Chondrocyte (in vitro differentiated cells): ENCODE measurements around the gene LMF2. TPM values are rescaled to one million over a fixed set of nuclear protein-coding genes. Genes with fewer than 3 reads are reported as not detected.

Experiments
- DNase-seq: peaks from one replicate; pipeline ENCODE4 v3.0.0; 2021; ENCODE audit warnings: mixed read lengths, low spot score
- H3K27ac Mint-ChIP-seq: one replicate; pipeline ENCODE4 v1.8.0; 2021; ENCODE audit warnings: mild to moderate bottlenecking, moderate library complexity, mixed read lengths; ENCODE audit not compliant: unreplicated experiment
- H3K27me3 Mint-ChIP-seq: 2 replicates; pipeline ENCODE4 v1.8.0; 2021; ENCODE audit warnings: low read depth, mixed read lengths
- H3K36me3 Mint-ChIP-seq: 2 replicates; pipeline ENCODE4 v1.8.0; 2021; ENCODE audit warnings: low read depth, mixed read lengths
- H3K4me1 Mint-ChIP-seq: 2 replicates; pipeline ENCODE4 v1.8.0; 2021; ENCODE audit warnings: low read depth, mild to moderate bottlenecking, mixed read lengths
- H3K4me3 Mint-ChIP-seq: one replicate; pipeline ENCODE4 v1.8.0; 2021; ENCODE audit warnings: mild to moderate bottlenecking, moderate library complexity, mixed read lengths; ENCODE audit not compliant: unreplicated experiment
- H3K9me3 Mint-ChIP-seq: 2 replicates; pipeline ENCODE4 v1.8.0; 2021; ENCODE audit warnings: low read depth, mixed read lengths
- CTCF ChIP-seq: fragments of 200-600 bp; sonication (generic); IDR thresholded peaks from 2 replicates; pipeline ENCODE4 v1.5.0; 2021; ENCODE audit warnings: antibody characterized with exemption, mild to moderate bottlenecking, moderate library complexity
- total RNA-seq: library from RNA; stranded (reverse); gene quantifications from 3 replicates; pipeline ENCODE4 v1.2.1, GENCODE V29; 2021

The LMF2 gene
- total RNA-seq, 1 donor from 2014 or later, result 120 TPM

- no peak overlapping the region for H3K27ac Mint-ChIP-seq
- no peak for DNase-seq
- H3K36me3 Mint-ChIP-seq, result peaks cover 26% of the 10 kb centered on the region
- no peak overlapping the region for H3K4me3 Mint-ChIP-seq
- H3K4me1 Mint-ChIP-seq, result no peaks in the 10 kb centered on the region
- TF ChIP-seq CTCF, result no peak
- H3K9me3 Mint-ChIP-seq, result no peaks in the 10 kb centered on the region
- H3K27me3 Mint-ChIP-seq, result no peaks in the 10 kb centered on the region
Observed at GRCh38 chr22:50454556-50455075, 52.9 kb downstream of the LMF2 start.

Other genes starting within 250 kb of the LMF2 start
- 34.6 to 46.6 TPM (median 44.7 TPM) in 3 replicates for gene MAPK12, start 246.0 kb downstream of the LMF2 start, total RNA-seq
- gene MAPK11, start 237.3 kb downstream of the LMF2 start, total RNA-seq, result 9.3 to 19.9 TPM (median 17.7 TPM) in 3 replicates
- 300 to 356 TPM (median 346 TPM) in 3 replicates for gene PLXNB2, start 200.1 kb downstream of the LMF2 start, total RNA-seq
- gene DENND6B, start 180.7 kb downstream of the LMF2 start, total RNA-seq, result 7.7 to 8.8 TPM (median 8.1 TPM) in 3 replicates
- 46.2 to 53.1 TPM (median 47.1 TPM) in 3 replicates for gene PPP6R2, start 164.4 kb downstream of the LMF2 start, total RNA-seq
- 103 to 110 TPM (median 104 TPM) in 3 replicates for gene SBF1, start 32.7 kb downstream of the LMF2 start, total RNA-seq
- 1.5 to 46.5 TPM (median 46.5 TPM) in 3 replicates for gene ADM2, start 26.2 kb downstream of the LMF2 start, total RNA-seq
- gene MIOX, start 20.8 kb downstream of the LMF2 start, total RNA-seq, result 0.99 to 1.6 TPM in 2 of 3 replicates, not detected in the other
- gene NCAPH2, start 522 bp upstream of the LMF2 start, total RNA-seq, result 37.4 to 51.2 TPM (median 38.9 TPM) in 3 replicates
- gene SCO2, start 17.9 kb upstream of the LMF2 start, total RNA-seq, result 4.4 to 5.4 TPM in 2 of 3 replicates, not detected in the other
- gene TYMP, start 22.3 kb upstream of the LMF2 start, total RNA-seq, result 12.5 to 39.5 TPM (median 39.3 TPM) in 3 replicates
- 0.34 to 7.2 TPM (median 6.3 TPM) in 3 replicates for gene KLHDC7B, start 38.2 kb upstream of the LMF2 start, total RNA-seq
- not detected in 3 replicates for gene SYCE3, start 55.2 kb upstream of the LMF2 start, total RNA-seq
- gene CPT1B, start 70.7 kb upstream of the LMF2 start, total RNA-seq, result 33.9 to 42.6 TPM (median 34.7 TPM) in 3 replicates
- 47.4 to 64.5 TPM (median 47.9 TPM) in 3 replicates for gene CHKB, start 75.1 kb upstream of the LMF2 start, total RNA-seq
- 3.0 to 4.3 TPM (median 4.1 TPM) in 3 replicates for gene MAPK8IP2, start 93.1 kb upstream of the LMF2 start, total RNA-seq
- gene ARSA, start 120.5 kb upstream of the LMF2 start, total RNA-seq, result 37.6 to 39.8 TPM (median 39.3 TPM) in 3 replicates
- 3.9 to 7.5 TPM (median 7.0 TPM) in 3 replicates for gene SHANK3, start 165.1 kb upstream of the LMF2 start, total RNA-seq
- gene ACR, start 230.5 kb upstream of the LMF2 start, total RNA-seq, result 0.45 to 0.74 TPM (median 0.63 TPM) in 3 replicates